ENCODE data around the gene DCAF8L1.

GRCh38 chrX:27996132-27996531 lies 14.9 kb upstream of the DCAF8L1 start:
- TF ChIP-seq CTCF (IDR thresholded peaks at IDR 0.05) = no peak
- no peak for TF ChIP-seq POLR2A (IDR thresholded peaks at IDR 0.05)
- TF ChIP-seq POLR2AphosphoS5 (IDR thresholded peaks at IDR 0.05; ENCODE audit: insufficient read depth in 1 of 2, low read depth in 1 of 2) = no peak

Data from vagina (tissue), 2 donors.